HEK293 (cell line): ENCODE results near the gene TSHZ2.

Source experiments
- CTCF ChIA-PET: fragments of 350-600 bp; formaldehyde crosslinking; extraction: SDS; loops from one replicate; lab custom pipeline; 2021; ENCODE audit warnings: antibody characterized with exemption; lab: Yijun Ruan, JAX
- POLR2A ChIA-PET: fragments of 300-600 bp; formaldehyde crosslinking; extraction: SDS; loops from one replicate; lab custom pipeline; 2020; ENCODE audit warnings: antibody characterized with exemption, inconsistent platforms; lab: Yijun Ruan, JAX
- H3K27ac ChIP-seq: fragments of 200-500 bp; sonication (Bioruptor generic); 2 replicates; pipeline ENCODE4 v1.5.1; 2014; ENCODE audit warnings: low read depth, low read length, control low read depth, inconsistent platforms; ENCODE audit errors: extremely low read depth
- H3K36me3 ChIP-seq, 2 experiments: fragments of 200-500 bp in 1 of 2; sonication (Bioruptor generic) in 1 of 2; 1 replicate in 1 of 2; 2 replicates in 1 of 2; pipeline ENCODE4 v1.5.1; 2014 to 2017; ENCODE audit warnings: inconsistent platforms in 2 of 2, low read length in 2 of 2; ENCODE audit not compliant: control insufficient read depth in 2 of 2, insufficient read depth in 1 of 2
- H3K4me1 ChIP-seq: fragments of 200-500 bp; sonication (Bioruptor generic); 2 replicates; pipeline ENCODE4 v1.5.1; 2014; ENCODE audit warnings: mild to moderate bottlenecking, low read length, inconsistent platforms; ENCODE audit not compliant: control insufficient read depth, insufficient read depth
- H3K4me3 ChIP-seq: 2 replicates; pipeline ENCODE4 v1.5.1; 2011; ENCODE audit warnings: low read depth, mild to moderate bottlenecking, control low read depth, low read length, moderate library complexity
- H3K9me3 ChIP-seq: fragments of 200-500 bp; sonication (Bioruptor generic); 2 replicates; pipeline ENCODE4 v1.5.1; 2014; ENCODE audit warnings: low read depth, low read length, inconsistent platforms; ENCODE audit not compliant: control insufficient read depth, insufficient read depth
- BCL11B ChIP-seq: fragments of 450-650 bp; formaldehyde crosslinking; IDR thresholded peaks from 2 replicates; pipeline ENCODE4 v1.5.1; 2016; ENCODE audit warnings: low read depth, missing biosample characterization, missing genetic modification characterization
- GLI2 ChIP-seq: fragments of 450-650 bp; formaldehyde crosslinking; IDR thresholded peaks from 2 replicates; pipeline ENCODE4; 2017; ENCODE audit warnings: missing biosample characterization, missing genetic modification characterization, low read depth, borderline replicate concordance
- YY2 ChIP-seq: fragments of 450-650 bp; formaldehyde crosslinking; IDR thresholded peaks from 2 replicates; pipeline ENCODE4 v1.5.1; 2016; ENCODE audit warnings: missing biosample characterization, missing genetic modification characterization
- ZNF155 ChIP-seq: fragments of 450-650 bp; formaldehyde crosslinking; IDR thresholded peaks from 2 replicates; pipeline ENCODE4 v1.5.1; 2016; ENCODE audit warnings: missing biosample characterization, missing genetic modification characterization
- ZNF248 ChIP-seq: fragments of 450-650 bp; formaldehyde crosslinking; IDR thresholded peaks from 2 replicates; pipeline ENCODE4 v1.5.1; 2017; ENCODE audit warnings: missing biosample characterization, missing genetic modification characterization
- ZNF292 ChIP-seq: fragments of 450-650 bp; formaldehyde crosslinking; IDR thresholded peaks from 2 replicates; pipeline ENCODE4 v1.5.1; 2016; ENCODE audit warnings: low read depth, missing biosample characterization, missing genetic modification characterization, borderline replicate concordance
- ZNF324 ChIP-seq: fragments of 450-650 bp; formaldehyde crosslinking; IDR thresholded peaks from 2 replicates; pipeline ENCODE4 v1.5.1; 2016; ENCODE audit warnings: missing biosample characterization, missing genetic modification characterization
- ZNF555 ChIP-seq: fragments of 450-650 bp; formaldehyde crosslinking; conservative IDR thresholded peaks from 2 replicates; pipeline ENCODE4 v1.5.1; 2017; ENCODE audit warnings: missing biosample characterization, mild to moderate bottlenecking, missing genetic modification characterization, inconsistent platforms
- ZNF600 ChIP-seq: fragments of 450-650 bp; formaldehyde crosslinking; IDR thresholded peaks from 2 replicates; pipeline ENCODE4 v1.5.1; 2016; ENCODE audit warnings: missing biosample characterization, missing genetic modification characterization
- ZNF660 ChIP-seq: fragments of 450-650 bp; IDR thresholded peaks from 2 replicates; pipeline ENCODE4 v1.5.1; 2018; ENCODE audit warnings: missing biosample characterization, mild to moderate bottlenecking, missing genetic modification characterization
- ZNF677 ChIP-seq: fragments of 450-650 bp; IDR thresholded peaks from 2 replicates; pipeline ENCODE4 v1.5.0; 2018; ENCODE audit warnings: missing biosample characterization, mild to moderate bottlenecking, missing genetic modification characterization, moderate library complexity
- TF ChIP-seq, protein P1 (sequence below): fragments of 450-650 bp; formaldehyde crosslinking; IDR thresholded peaks from 2 replicates; pipeline ENCODE4 v1.5.1; 2016; ENCODE audit warnings: missing biosample characterization, missing genetic modification characterization
- TF ChIP-seq, protein P2 (sequence below): fragments of 450-650 bp; formaldehyde crosslinking; IDR thresholded peaks from 2 replicates; pipeline ENCODE4 v1.5.1; 2016; ENCODE audit warnings: missing biosample characterization, missing genetic modification characterization, borderline replicate concordance
- TF ChIP-seq, protein P3 (sequence below): fragments of 450-650 bp; formaldehyde crosslinking; IDR thresholded peaks from 2 replicates; pipeline ENCODE4 v1.5.1; 2016; ENCODE audit warnings: missing biosample characterization, missing genetic modification characterization
- TF ChIP-seq, protein P4 (sequence below): fragments of 450-650 bp; formaldehyde crosslinking; optimal IDR thresholded peaks from 2 replicates; pipeline ENCODE3; 2016; ENCODE audit warnings: missing biosample characterization, mild to moderate bottlenecking, missing genetic modification characterization
- TF ChIP-seq, protein P5 (sequence below): fragments of 450-650 bp; formaldehyde crosslinking; IDR thresholded peaks from 2 replicates; pipeline ENCODE4 v1.5.1; 2016; ENCODE audit warnings: missing biosample characterization, missing genetic modification characterization
- TF ChIP-seq, protein P6 (sequence below): fragments of 450-650 bp; formaldehyde crosslinking; IDR thresholded peaks from 2 replicates; pipeline ENCODE4 v1.5.1; 2017; ENCODE audit warnings: missing biosample characterization, missing genetic modification characterization
- TF ChIP-seq, protein P7 (sequence below): fragments of 450-650 bp; formaldehyde crosslinking; IDR thresholded peaks from 2 replicates; pipeline ENCODE4 v1.5.1; 2016; ENCODE audit warnings: missing biosample characterization, missing genetic modification characterization

Gene TSHZ2

DNA sequence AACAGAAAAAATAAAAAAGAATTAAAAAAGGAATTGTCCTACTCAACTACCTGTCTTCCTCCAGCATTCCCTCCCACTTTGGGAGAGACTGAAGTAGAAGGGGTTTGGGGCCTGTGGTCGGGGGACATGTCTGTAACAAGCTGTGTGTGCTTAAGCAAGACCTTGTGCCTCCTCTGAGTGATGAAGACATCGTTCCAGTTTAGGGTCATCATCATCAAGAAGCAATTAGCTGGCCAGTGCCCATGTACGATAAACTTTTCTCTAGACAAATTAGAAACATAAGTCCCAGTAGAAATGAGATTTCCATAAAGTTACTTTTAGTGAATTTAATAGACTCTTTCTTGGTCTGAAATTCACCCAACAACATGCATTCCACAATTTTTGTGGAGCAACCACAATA lies 348.5 kb downstream of the TSHZ2 start:
- no peak for TF ChIP-seq ZNF555 (tag by site-specific recombination)
- TF ChIP-seq, protein P1, sequence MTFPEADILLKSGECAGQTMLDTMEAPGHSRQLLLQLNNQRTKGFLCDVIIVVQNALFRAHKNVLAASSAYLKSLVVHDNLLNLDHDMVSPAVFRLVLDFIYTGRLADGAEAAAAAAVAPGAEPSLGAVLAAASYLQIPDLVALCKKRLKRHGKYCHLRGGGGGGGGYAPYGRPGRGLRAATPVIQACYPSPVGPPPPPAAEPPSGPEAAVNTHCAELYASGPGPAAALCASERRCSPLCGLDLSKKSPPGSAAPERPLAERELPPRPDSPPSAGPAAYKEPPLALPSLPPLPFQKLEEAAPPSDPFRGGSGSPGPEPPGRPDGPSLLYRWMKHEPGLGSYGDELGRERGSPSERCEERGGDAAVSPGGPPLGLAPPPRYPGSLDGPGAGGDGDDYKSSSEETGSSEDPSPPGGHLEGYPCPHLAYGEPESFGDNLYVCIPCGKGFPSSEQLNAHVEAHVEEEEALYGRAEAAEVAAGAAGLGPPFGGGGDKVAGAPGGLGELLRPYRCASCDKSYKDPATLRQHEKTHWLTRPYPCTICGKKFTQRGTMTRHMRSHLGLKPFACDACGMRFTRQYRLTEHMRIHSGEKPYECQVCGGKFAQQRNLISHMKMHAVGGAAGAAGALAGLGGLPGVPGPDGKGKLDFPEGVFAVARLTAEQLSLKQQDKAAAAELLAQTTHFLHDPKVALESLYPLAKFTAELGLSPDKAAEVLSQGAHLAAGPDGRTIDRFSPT (tag by site-specific recombination): no peak
- TF ChIP-seq, protein P2, sequence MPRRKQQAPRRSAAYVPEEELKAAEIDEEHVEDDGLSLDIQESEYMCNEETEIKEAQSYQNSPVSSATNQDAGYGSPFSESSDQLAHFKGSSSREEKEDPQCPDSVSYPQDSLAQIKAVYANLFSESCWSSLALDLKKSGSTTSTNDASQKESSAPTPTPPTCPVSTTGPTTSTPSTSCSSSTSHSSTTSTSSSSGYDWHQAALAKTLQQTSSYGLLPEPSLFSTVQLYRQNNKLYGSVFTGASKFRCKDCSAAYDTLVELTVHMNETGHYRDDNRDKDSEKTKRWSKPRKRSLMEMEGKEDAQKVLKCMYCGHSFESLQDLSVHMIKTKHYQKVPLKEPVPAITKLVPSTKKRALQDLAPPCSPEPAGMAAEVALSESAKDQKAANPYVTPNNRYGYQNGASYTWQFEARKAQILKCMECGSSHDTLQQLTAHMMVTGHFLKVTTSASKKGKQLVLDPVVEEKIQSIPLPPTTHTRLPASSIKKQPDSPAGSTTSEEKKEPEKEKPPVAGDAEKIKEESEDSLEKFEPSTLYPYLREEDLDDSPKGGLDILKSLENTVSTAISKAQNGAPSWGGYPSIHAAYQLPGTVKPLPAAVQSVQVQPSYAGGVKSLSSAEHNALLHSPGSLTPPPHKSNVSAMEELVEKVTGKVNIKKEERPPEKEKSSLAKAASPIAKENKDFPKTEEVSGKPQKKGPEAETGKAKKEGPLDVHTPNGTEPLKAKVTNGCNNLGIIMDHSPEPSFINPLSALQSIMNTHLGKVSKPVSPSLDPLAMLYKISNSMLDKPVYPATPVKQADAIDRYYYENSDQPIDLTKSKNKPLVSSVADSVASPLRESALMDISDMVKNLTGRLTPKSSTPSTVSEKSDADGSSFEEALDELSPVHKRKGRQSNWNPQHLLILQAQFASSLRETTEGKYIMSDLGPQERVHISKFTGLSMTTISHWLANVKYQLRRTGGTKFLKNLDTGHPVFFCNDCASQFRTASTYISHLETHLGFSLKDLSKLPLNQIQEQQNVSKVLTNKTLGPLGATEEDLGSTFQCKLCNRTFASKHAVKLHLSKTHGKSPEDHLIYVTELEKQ (tag by site-specific recombination): no peak
- TF ChIP-seq BCL11B (tag by site-specific recombination): no peak
- TF ChIP-seq ZNF155 (tag by site-specific recombination): no peak
- TF ChIP-seq ZNF292: no peak
- TF ChIP-seq ZNF660 (tag by site-specific recombination): no peak
- TF ChIP-seq, protein P3, sequence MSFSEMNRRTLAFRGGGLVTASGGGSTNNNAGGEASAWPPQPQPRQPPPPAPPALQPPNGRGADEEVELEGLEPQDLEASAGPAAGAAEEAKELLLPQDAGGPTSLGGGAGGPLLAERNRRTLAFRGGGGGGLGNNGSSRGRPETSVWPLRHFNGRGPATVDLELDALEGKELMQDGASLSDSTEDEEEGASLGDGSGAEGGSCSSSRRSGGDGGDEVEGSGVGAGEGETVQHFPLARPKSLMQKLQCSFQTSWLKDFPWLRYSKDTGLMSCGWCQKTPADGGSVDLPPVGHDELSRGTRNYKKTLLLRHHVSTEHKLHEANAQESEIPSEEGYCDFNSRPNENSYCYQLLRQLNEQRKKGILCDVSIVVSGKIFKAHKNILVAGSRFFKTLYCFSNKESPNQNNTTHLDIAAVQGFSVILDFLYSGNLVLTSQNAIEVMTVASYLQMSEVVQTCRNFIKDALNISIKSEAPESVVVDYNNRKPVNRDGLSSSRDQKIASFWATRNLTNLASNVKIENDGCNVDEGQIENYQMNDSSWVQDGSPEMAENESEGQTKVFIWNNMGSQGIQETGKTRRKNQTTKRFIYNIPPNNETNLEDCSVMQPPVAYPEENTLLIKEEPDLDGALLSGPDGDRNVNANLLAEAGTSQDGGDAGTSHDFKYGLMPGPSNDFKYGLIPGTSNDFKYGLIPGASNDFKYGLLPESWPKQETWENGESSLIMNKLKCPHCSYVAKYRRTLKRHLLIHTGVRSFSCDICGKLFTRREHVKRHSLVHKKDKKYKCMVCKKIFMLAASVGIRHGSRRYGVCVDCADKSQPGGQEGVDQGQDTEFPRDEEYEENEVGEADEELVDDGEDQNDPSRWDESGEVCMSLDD (tag by site-specific recombination): no peak
- TF ChIP-seq, protein P4, sequence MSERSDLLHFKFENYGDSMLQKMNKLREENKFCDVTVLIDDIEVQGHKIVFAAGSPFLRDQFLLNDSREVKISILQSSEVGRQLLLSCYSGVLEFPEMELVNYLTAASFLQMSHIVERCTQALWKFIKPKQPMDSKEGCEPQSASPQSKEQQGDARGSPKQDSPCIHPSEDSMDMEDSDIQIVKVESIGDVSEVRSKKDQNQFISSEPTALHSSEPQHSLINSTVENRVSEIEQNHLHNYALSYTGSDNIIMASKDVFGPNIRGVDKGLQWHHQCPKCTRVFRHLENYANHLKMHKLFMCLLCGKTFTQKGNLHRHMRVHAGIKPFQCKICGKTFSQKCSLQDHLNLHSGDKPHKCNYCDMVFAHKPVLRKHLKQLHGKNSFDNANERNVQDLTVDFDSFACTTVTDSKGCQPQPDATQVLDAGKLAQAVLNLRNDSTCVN (tag by site-specific recombination): no peak
- no peak for TF ChIP-seq ZNF324 (tag by site-specific recombination)
- TF ChIP-seq ZNF677 (tag by site-specific recombination): no peak
- TF ChIP-seq YY2 (tag by site-specific recombination): no peak
- no peak for TF ChIP-seq GLI2 (tag by site-specific recombination)
- no peak for TF ChIP-seq ZNF600 (tag by site-specific recombination)
- TF ChIP-seq, protein P5, sequence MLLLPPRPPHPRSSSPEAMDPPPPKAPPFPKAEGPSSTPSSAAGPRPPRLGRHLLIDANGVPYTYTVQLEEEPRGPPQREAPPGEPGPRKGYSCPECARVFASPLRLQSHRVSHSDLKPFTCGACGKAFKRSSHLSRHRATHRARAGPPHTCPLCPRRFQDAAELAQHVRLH (tag by site-specific recombination): no peak
- TF ChIP-seq, protein P6, sequence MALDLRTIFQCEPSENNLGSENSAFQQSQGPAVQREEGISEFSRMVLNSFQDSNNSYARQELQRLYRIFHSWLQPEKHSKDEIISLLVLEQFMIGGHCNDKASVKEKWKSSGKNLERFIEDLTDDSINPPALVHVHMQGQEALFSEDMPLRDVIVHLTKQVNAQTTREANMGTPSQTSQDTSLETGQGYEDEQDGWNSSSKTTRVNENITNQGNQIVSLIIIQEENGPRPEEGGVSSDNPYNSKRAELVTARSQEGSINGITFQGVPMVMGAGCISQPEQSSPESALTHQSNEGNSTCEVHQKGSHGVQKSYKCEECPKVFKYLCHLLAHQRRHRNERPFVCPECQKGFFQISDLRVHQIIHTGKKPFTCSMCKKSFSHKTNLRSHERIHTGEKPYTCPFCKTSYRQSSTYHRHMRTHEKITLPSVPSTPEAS (tag by site-specific recombination): no peak
- no peak for TF ChIP-seq ZNF248
- TF ChIP-seq, protein P7, sequence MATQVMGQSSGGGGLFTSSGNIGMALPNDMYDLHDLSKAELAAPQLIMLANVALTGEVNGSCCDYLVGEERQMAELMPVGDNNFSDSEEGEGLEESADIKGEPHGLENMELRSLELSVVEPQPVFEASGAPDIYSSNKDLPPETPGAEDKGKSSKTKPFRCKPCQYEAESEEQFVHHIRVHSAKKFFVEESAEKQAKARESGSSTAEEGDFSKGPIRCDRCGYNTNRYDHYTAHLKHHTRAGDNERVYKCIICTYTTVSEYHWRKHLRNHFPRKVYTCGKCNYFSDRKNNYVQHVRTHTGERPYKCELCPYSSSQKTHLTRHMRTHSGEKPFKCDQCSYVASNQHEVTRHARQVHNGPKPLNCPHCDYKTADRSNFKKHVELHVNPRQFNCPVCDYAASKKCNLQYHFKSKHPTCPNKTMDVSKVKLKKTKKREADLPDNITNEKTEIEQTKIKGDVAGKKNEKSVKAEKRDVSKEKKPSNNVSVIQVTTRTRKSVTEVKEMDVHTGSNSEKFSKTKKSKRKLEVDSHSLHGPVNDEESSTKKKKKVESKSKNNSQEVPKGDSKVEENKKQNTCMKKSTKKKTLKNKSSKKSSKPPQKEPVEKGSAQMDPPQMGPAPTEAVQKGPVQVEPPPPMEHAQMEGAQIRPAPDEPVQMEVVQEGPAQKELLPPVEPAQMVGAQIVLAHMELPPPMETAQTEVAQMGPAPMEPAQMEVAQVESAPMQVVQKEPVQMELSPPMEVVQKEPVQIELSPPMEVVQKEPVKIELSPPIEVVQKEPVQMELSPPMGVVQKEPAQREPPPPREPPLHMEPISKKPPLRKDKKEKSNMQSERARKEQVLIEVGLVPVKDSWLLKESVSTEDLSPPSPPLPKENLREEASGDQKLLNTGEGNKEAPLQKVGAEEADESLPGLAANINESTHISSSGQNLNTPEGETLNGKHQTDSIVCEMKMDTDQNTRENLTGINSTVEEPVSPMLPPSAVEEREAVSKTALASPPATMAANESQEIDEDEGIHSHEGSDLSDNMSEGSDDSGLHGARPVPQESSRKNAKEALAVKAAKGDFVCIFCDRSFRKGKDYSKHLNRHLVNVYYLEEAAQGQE (tag by site-specific recombination): no peak
- H3K27ac ChIP-seq: no peak overlapping the region
- CTCF ChIA-PET: interaction anchor here (0.7 kb wide), 1 partner anchor 10 kb away, joined by 3 read pairs; no protein-coding TSS in a partner anchor
- H3K4me3 ChIP-seq: no peak overlapping the region
- no peaks in the 10 kb centered on the region for H3K9me3 ChIP-seq
- H3K4me1 ChIP-seq: no peaks in the 10 kb centered on the region
- no peaks in the 10 kb centered on the region for H3K36me3 ChIP-seq
- POLR2A ChIA-PET: no interaction called here
